ENCODE results near the gene SYT13. TPM values are rescaled to one million over a fixed set of nuclear protein-coding genes. Genes with fewer than 3 reads are reported as not detected.

Gene SYT13
- total and polyA plus RNA-seq, 9 donors: 0.13 to 1.0 (median 0.43) TPM; not detected in 4

DNA sequence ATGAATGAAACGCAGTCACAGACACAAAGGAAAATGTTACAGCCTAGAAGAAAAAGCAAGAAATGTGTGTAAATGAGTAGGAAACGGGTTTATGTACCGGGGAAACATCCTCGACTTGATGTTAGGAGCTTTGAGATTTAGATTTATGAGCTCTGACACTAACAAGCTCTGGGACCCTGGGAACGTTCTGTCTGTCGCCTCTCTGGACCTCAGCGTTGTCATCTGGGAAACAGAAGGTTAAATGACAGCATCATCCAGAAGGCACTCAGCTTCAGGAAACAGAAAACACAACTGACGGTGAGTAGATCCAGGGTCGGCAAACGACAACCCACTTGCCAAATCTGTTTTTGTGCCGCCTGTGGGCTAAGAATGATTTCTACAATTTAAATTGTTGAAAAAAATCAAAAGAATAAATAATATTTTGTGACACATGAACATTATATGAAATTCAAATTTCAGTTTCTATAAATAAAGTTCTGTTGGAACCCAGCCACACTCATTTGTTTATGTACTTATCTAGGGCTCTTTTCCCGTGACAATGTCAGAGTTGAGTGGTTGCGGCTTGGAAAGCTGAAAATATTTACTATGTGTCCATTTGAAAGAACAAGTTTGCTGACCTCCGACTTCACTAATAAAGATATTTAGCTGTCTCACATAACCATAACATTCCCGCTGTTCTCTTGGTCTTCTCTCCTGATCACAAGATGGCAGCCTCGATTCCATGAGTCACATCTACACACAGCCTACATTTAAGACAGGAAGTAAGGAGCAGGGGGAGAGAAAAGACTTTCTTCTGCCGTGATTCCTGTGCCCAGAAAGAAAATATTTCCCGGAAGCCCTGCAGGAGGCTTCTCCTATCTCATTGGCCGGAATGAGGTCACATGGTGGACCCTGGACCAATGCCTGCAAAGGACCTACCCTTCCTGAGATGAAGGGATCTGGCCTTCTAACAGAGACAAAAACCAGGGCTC is 47.1 kb upstream of the SYT13 start:
- TF ChIP-seq EP300 (IDR thresholded peaks at IDR 0.05): no peak
- no peak for TF ChIP-seq POLR2A (IDR thresholded peaks at IDR 0.05)
- no peak for TF ChIP-seq CTCF (IDR thresholded peaks at IDR 0.05)
- Histone ChIP-seq H3K36me3 (no peaks in the 10 kb centered on the region), H3K9me3 (no peaks in the 10 kb centered on the region), H3K27ac (peak overlapping the region in 1 of 2 donors; percentile 31), H3K4me3 (peak overlapping the region; percentile 2), H3K4me1 (ENCODE audit: insufficient read depth) (peaks cover 4% of the 10 kb centered on the region), H3K27me3 (no peaks in the 10 kb centered on the region)
- intact Hi-C loops (cut with DNase I): loop anchor here in 2 of 4 donors (5.0 to 10.0 kb wide), 5 partner anchors 221 to 442 kb away; no protein-coding TSS in a partner anchor
- 5 to 10% (median 7%) methylated on average over 19 of the region's 19 CpGs for WGBS, 3 donors
- peak; percentile 53 to 76 (median 61) for DNase-seq

DNA sequence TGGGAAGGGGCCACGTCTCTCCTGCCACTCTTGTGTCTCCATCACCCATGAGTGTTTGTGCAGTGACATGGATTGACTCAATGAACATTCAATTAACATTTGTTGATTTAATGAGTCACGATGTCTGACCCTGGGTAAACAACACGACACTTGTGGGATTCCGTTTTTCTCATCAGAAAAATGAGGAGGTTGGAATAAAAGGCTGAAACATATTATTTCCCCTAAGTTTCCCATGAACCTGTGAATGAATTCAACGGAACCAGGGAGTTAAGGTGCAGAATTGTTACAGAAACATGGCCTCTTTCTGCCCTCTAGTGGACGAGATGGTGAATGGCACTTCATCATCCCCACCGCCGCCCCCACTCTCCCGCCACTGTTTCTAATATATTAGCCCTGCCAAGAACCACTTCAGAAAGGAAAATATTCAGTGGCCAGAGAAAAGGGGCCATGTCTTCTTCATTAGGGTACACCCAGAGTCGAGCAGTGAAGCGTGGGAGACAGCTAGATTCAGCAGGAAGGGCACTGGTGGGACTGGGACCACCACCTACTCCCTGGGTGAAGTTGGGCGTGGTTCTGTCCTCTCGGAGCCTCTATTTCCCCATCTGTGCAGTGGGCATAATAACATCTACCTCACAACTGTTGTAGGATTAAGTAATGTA is 46.3 kb upstream of the SYT13 start:
- TF ChIP-seq CTCF (IDR thresholded peaks at IDR 0.05) (peak; percentile 12 to 72 (median 49)), POLR2A (IDR thresholded peaks at IDR 0.05) (no peak)
- 8 to 11% (median 11%) methylated on average over 13 of the region's 13 CpGs for WGBS, 3 donors
- H3K27ac ChIP-seq: peak overlapping the region in 1 of 2 donors; percentile 31
- intact Hi-C loops (cut with DNase I): loop anchor here in 2 of 4 donors (5.0 to 10.0 kb wide), 5 partner anchors 220 to 442 kb away; no protein-coding TSS in a partner anchor
- H3K9me3 ChIP-seq: no peaks in the 10 kb centered on the region
- peak; percentile 30 to 67 (median 56) for DNase-seq
- H3K27me3 ChIP-seq: no peaks in the 10 kb centered on the region
- peak overlapping the region; percentile 2 for H3K4me3 ChIP-seq
- no peaks in the 10 kb centered on the region for H3K36me3 ChIP-seq
- peaks cover 4% of the 10 kb centered on the region for H3K4me1 ChIP-seq (ENCODE audit: insufficient read depth)

- Histone ChIP-seq H3K9me3 (no peaks in the 10 kb centered on the region), H3K36me3 (no peaks in the 10 kb centered on the region), H3K4me3 (no peak overlapping the region), H3K27me3 (no peaks in the 10 kb centered on the region), H3K4me1 (ENCODE audit: insufficient read depth) (peaks cover 4% of the 10 kb centered on the region), H3K27ac (no peak overlapping the region)
- no peak for DNase-seq
- intact Hi-C loops (cut with DNase I): loop anchor here in 2 of 4 donors (5.0 to 10.0 kb wide), 5 partner anchors 220 to 443 kb away; no protein-coding TSS in a partner anchor
- no peak for TF ChIP-seq CTCF (IDR thresholded peaks at IDR 0.05)
- no peak for TF ChIP-seq EP300 (IDR thresholded peaks at IDR 0.05)
- no peak for TF ChIP-seq POLR2A (IDR thresholded peaks at IDR 0.05)
- WGBS, 3 donors: 51 to 56% (median 53%) methylated on average over 4 of the region's 4 CpGs
These were observed 45.7 kb upstream of the SYT13 start for GRCh38 chr11:45331839-45332238.

DNA sequence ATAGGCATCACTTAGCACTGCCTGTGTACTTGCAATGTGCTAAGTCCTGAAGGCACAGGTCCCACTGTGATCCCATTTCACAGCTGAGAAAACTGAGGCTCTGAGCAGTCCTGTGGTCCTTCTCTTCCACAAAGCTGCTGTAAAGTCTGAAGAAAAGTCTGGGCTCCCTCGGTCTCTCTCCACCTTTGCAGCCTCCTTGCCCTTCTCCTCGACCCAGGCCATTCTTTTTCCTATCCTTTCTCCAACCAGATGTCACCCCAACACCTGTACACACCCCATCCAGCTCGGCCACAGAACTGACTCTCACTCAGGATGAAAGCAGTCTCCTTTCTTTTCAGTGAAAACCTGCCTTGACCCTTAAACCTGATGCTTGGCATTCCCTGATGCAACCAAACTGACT is 42.6 kb upstream of the SYT13 start:
- Histone ChIP-seq H3K9me3 (no peaks in the 10 kb centered on the region), H3K36me3 (no peaks in the 10 kb centered on the region), H3K27me3 (no peaks in the 10 kb centered on the region), H3K27ac (no peak overlapping the region), H3K4me3 (no peak overlapping the region), H3K4me1 (ENCODE audit: insufficient read depth) (peaks cover 4% of the 10 kb centered on the region)
- intact Hi-C loops (cut with DNase I): no loop called here
- DNase-seq: no peak
- WGBS, 3 donors: 59 to 73% (median 72%) methylated on average over 3 of the region's 3 CpGs
- TF ChIP-seq CTCF (IDR thresholded peaks at IDR 0.05) (no peak), EP300 (IDR thresholded peaks at IDR 0.05) (no peak), POLR2A (IDR thresholded peaks at IDR 0.05) (no peak)
